HG03354 (cell line): ENCODE data around the gene FNBP1L.
"Not testable (repeated sequence)": the region's sequence is repeated elsewhere in the genome, so short reads cannot be mapped to it uniquely, and the experiment has no call there.

Experiments
- ATAC-seq: cut with Tn5 transposase; IDR thresholded peaks from one replicate; pipeline ENCODE4 v1.9.1; 2021; ENCODE audit warnings: mild to moderate bottlenecking; ENCODE audit not compliant: unreplicated experiment, poor library complexity, severe bottlenecking

FNBP1L gene

DNA sequence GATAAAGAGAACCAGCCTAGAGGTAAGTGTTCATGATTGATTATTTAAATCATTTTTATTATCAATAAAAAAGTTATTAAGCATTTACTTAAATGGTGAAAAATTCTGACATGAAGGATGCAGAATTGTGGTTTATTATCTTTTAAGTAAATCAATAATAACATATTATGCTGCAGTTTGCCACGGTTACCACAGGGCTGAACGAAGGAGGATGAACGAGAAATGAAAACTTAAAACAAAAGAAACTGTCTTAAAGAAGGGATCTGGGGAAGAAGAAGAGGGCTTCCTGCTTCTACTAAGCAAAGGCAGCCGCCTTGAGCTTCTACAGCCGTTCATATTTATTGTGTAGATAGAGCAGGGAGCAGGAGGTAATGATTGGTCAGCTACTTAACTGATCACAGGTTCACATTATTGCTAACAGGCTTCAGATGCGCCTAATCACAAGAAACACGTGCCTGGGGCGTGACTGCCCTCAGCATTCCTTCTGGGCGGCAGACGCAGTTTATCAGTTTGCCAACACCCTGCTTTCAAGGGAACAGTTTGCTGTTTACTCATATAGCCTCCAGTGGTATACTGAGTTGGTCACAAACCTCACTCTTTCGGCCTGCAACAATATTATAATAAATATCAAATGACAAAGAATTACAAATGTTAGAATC lies 5.8 kb upstream of the FNBP1L start:
- no peak for ATAC-seq

DNA sequence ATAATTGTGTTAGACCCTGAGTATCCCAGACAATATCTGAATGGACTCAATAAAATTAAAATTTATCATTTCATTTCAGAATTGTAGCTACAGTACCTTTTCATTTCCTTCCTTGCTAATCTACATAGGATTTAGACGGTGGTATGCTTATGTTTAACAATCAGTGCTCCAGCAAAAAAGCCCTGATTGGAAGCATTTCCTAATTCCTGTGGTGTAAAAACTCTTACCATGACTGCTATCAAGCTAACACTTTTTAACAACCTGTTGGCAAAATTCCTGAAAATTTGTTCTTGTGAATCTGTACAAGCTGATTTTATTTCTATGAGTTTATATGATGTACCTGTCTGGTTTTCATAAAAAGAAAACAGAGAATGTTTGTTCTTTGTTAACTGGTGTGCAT lies 5.2 kb upstream of the FNBP1L start:
- ATAC-seq, result no peak

DNA sequence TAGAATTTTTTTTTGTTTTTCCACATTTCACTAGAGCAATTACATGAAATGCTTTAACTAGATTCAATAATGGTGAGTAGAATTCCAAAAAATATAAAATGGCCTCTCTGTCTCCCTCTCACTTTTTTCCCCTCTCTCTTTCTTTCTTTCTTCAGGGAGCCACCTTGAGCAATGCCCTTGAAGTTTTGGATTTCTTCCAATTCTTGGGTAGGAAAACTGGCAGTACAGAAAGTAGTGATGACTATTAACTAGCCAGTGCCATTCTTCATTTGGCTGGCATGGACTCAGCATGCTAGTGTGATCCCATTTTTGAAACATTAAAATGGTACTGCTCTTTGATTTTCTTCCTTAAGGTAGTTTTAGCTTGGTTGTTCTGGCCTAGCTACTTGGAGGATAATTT lies 4.5 kb upstream of the FNBP1L start:
- ATAC-seq, result no peak

DNA sequence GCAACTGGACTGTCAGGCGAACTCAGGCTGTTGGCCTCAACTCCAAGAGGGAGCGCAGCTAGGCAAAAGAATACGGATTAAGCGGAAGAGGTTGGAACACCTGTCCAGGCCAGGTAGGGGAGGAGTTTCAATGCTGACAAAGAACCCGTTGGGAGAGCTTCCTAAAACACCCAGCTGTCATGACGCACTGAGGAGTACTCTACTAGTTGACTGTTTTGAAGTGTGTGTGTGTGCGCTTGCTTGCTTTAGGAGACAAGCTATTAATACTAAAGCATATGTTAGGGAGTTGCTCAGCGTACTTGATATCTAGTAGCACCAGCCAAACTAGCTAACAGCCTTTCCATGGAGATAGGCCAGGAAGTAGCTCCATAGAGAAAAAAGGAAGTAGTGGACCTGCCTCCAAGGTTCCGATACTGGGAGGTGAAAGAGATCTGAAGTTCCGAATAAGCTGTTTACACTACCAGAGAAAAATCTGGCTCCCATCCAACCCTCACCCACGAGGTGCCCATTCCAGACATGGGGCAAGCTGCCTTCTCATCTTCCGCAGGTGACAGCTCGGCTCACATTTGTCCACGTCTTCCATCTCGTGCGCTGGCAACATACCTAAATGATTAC lies 974 bp upstream of the FNBP1L start:
- no peak for ATAC-seq

DNA sequence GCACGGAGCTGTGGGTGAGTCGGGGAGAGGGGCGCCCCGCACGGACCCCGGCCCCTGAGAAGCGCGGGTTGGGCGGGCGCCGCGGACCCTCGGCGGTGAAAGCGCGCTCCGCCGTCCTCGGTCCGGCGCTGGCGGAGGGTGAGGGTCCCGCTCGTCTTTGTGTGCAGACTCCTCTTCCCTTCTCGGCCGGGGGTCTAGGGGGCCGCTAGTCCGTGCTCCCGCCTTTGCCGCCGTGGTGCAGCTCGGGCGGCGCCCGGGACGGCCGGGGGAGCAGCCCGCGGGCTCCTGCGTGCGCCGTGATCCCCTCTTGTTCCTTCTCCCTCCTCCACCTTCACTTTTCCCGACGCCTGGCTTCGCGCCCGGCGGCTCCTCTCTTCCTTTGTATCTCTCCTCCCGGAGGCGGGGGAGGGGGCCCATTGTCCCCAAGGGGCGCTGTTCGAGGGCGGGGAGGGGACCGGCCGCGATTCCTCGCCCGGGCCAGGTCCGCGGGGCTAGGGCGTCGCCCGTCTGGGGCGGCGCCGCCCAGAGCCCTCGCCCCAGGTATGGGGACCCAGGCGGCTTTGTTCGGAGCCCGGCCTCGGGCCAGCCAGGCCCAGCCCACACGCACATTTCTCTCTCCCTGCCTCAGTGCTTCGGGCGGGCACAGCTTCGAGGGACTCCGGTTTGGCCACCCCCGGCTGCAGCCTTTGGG lies 519 bp downstream of the FNBP1L start:
- ATAC-seq, result no peak

DNA sequence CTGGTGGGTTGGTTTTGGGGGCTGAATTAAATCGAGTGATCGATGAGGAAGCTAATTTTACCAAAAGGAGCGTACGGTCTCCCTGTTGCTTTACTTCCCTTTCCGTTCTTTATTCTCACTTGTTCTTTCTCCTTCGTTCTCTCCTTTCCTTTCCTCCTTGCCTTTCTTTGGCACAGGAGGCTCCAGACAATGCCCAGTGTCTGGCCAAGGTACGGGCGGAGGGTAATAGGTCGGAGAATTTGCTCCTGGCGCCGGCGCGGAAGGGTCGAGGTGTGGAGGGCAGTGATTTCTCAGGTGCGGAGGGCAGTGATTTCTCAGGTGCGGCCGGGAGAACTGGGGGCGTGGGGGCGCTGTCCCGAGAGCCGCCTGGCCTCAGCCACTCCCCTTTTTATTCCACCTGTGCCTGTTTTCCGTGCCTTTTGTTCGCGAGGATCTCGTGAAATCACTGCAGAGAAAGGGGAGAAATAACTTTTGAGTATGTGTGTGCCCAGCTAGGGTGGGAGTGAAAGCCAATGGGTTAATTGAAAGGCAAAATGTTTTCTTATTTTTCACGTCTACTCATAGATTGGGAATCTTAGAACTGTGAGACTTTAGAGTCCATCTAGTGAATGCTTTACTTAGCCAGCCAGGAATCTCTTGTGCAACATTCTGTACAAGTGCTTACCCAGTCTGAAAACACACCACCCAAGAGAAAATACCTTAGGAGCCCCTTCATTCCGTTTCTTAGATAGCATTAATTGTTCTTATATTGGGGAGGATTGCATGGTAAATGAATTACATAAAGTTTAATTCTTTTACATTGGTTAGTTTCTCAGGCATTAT lies 1.3 kb downstream of the FNBP1L start:
- no peak for ATAC-seq

DNA sequence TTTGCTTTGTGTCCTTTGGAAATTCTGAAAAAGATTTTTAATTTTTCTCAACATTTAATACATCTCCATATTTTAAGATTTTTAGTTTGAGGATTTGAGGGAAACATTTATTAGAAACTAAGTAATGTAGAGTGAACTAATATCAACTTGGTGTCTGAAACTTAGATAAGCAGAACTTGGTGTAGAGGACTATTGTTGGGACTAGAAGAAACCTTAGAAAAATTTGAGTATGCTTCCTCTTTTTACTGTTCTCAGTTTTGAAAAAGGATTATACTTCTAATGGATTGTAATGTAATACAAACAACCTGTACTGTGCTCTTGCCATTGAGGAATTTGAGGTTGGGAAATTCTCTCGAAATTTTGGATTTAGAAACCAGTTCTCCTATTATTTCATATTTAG lies 2.4 kb downstream of the FNBP1L start:
- no peak for ATAC-seq

DNA sequence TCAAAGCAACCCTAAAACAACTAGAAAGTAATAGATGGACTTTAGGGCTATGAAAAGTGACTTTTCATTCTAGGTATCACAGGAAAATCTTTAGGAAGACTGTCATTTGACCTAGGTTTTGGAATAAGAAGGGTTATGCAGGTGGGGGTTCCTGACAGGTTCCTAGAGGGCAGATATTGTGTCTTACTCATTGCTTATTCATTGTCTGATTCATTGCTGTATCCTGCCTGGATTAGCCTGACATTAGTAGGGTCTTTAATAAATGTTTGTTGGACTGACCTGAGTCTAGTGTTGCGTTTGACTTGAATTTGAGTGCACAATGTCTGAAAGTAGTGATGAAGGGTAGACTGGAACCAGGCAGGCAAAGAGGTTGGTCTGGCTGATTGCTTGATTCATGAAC lies 6.0 kb downstream of the FNBP1L start:
- ATAC-seq, result no peak

DNA sequence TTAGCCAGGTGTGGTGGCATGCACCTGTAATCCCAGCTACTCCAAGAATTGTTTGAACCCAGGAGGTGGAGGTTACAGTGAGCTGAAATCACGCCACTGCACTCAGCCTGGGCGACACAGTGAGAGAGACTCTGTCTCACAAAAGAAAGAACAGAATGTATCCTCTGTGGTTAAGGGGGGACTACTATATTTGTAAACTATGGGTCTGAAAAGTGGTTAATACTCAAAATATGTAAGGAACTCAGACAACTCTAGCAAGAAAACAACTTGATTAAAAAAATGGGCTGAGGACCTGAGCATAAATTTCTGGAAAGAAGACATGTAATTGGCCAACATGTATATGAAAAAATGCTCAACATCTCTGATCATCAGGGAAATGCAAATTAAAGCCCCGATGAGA lies 11.2 kb downstream of the FNBP1L start:
- ATAC-seq, result no peak

DNA sequence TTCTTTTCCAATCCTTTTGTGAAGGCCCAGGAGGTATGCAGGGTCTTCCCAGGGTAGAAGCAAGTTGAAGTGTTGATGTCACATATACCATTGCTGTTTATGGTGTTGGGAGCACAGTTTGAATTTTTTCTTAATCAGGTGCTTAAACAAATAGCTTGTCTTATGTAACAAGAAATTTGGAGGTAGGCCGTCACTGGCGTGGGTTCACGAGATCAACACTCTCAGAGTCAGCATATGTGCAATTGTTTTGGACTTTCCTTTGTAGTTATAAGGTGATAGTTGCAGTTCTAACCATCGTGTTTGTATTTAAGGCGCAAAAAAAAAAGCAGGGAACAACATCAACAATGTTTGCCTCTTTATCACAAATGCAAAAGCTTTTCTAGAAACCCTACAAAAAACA lies 13.3 kb downstream of the FNBP1L start:
- ATAC-seq, result no peak

DNA sequence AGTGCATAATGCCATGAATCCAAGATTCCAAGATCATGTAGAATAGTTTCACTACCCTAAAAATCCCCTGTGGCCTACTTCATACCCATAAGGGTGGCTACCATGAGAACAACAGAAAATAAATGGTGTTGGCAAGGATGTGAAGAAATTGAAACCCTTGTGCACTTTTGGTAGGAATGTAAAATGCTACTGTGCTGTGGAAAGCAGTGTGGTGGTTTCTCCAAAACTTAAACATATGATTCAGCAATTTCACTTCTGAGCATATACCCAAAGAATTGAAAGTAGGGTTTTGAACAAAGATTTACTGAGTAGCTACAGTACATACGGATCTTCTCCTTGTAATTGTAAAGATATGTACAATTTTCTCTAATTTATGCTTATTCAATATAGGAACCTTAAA lies 16.0 kb downstream of the FNBP1L start:
- ATAC-seq, result no peak

DNA sequence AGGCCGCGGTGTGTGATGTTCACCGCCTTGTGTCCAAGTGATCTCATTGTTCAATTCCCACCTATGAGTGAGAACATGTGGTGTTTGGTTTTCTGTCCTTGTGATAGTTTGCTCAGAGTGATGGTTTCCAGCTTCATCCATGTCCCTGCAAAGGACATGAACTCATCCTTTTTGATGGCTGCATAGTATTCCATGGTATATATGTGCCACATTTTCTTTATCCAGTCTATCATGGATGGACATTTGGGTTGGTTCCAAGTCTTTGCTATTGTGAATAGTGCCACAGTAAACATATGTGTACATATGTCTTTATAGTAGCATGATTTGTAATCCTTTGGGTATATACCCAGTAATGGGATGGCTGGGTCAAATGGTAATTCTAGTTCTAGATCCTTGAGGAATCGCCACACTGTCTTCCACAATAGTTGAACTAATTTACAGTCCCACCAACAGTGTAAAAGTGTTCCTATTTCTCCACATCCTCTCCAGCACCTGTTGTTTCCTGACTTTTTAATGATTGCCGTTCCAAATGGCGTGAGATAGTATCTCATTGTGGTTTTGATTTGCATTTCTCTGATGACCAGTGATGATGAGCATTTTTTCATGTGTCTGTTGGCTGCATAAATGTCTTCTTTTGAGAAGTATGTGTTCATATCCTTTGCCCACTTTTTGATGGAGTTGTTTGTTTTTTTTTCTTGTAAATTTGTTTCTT lies 17.6 kb downstream of the FNBP1L start:
- ATAC-seq, result not testable (repeated sequence)

DNA sequence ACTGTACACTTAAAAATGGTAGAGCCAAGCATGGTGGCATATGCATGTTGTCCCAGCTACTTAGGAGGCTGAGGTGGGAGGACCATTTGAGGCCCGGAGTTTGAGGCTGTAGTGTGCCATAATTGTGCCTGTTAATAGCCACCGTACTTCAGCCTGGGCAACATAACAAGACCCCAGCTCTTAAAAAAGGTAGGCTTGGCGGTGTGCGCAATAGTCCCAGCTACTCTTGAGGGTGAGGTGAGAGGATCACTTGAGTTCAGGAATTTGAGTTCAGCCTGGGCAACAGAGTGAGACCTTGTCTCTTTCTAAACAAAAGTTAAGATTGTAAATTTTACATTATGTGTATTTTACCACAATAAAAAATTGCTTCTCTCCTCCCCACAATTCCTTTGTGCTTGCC lies 19.7 kb downstream of the FNBP1L start:
- no peak for ATAC-seq

DNA sequence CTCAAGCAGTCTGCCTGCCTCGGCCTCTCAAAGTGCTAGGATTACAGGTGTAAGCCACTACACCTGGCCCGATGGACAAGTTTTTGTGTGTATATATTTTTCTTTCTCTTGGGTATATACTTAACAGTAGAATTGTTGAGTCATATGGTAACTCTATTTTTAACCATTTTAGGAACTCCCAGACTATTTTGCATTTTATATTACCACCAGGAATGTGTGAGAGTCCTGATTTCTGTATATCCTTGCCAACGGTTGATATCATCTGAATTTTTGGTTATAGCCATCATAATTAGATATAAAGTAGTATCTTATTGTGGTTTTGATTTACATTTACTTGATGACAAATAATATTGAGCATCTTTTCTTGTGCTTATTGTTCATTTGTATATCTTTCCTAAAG lies 20.7 kb downstream of the FNBP1L start:
- ATAC-seq, result no peak

DNA sequence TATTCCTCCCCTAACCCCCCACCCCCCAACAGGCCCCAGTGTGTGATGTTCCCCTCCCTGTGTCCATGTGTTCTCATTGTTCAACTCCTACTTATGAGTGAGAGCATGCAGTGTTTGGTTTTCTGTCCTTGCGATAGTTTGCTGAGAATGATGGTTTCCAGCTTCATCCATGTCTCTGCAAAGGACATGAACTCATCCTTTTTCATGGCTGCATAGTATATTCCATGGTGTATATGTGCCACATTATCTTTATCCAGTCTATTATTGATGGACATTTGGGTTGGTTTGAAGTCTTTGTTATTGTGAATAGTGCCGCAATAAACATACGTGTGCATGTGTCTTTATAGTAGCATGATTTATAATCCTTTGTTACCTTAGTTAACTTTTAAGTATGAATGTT lies 21.3 kb downstream of the FNBP1L start:
- not testable (repeated sequence) for ATAC-seq

DNA sequence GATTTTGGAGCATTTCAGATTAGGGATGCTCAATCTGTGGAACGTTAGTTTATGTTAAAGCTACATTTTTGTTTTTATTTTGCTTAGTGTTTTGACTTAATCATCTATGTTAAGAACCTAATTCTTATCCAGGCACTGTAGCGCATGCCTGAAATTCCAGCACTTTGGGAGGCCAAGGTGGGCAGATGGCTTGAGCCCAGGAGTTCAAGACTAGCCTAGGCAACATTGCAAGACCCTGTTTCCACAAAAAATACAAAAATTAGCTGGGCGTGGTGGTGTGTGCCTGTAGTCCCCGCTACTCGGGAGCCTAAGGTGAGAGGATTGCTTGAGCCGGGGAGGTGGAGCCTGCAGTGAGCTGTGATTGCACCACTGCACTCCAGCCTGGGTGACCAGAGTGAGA lies 23.4 kb downstream of the FNBP1L start:
- ATAC-seq, result no peak

DNA sequence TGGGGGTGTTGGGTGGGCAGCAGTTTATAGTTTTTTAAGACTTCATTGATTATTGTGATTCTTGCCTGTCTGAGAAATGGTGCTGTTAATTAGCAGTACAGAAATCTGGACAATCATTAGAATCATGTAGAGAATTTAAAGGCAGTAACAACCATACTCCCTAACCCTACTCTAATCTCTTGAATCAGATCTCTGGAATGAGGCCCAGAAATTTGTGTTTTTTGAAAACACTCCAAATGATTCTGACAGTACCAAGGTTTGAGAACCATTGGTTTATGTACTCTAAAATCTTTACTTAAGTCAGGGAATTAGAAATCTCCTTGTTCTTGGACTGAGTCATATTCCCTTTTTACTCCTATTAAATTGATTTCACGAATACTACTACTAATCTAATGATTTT lies 24.0 kb downstream of the FNBP1L start:
- no peak for ATAC-seq

DNA sequence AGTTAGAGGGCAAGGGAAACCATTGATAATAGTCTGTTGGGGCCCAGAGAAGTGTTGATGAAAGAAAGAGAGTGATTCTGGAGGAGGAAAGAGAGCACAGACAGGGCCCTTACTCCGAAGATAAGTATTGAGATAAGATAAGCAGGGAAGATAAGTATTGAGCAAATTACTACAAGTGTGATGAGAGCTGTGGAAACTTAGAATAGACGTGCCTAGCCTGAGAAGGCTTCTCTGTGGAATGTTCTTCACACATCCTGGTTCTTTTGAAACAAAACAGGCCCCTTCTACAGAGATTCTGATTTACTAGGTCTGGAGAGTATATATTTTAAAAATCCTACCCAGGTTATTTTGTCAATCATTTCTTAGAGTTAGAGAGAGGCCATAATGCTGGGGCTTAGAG lies 26.4 kb downstream of the FNBP1L start:
- ATAC-seq, result no peak

DNA sequence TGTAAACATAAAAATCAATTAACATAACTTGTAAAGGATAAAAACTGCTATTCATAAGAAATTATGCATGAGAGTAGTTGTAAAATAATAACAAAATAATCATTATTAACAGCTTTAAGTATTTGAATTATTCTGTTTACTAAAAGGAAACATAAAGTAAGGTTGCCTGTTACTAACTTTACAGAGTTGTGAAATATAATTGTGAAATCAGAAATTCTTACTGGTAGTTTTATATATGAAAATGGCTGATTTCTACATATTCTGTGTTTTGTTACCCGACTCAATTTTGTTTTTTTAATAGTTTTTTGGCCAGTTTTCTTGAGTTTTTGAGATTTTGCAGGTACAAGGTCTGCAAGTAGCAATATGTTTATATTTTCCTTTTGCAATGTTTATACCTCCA lies 27.8 kb downstream of the FNBP1L start:
- no peak for ATAC-seq
